Eye (tissue), 1 donor: ENCODE measurements around the gene CHRDL2.
A peak's percentile ranks its signal among the peaks of the same experiment; 100 is the strongest.

Experiments used
- DNase-seq: peaks from one replicate; pipeline ENCODE4 v3.0.0-alpha.2; 2015

CHRDL2 gene

GRCh38 chr11:74684661-74685060, 46.6 kb downstream of the CHRDL2 start:
- no peak for DNase-seq

- DNase-seq, result no peak
Observed at GRCh38 chr11:74683941-74684481, 47.2 kb downstream of the CHRDL2 start.

GRCh38 chr11:74683279-74683871, 47.9 kb downstream of the CHRDL2 start:
- peak; percentile 73 for DNase-seq

GRCh38 chr11:74682731-74683278, 48.4 kb downstream of the CHRDL2 start:
- DNase-seq, result peak; percentile 33

- DNase-seq, result no peak
Observed at GRCh38 chr11:74681686-74682651, 49.3 kb downstream of the CHRDL2 start.

- no peak for DNase-seq
Observed at GRCh38 chr11:74680703-74681531, 50.3 kb downstream of the CHRDL2 start.

GRCh38 chr11:74680035-74680671, 51.1 kb downstream of the CHRDL2 start:
- no peak for DNase-seq

- no peak for DNase-seq
Observed at GRCh38 chr11:74679513-74679865, 51.7 kb downstream of the CHRDL2 start.

- DNase-seq, result no peak
Observed at GRCh38 chr11:74678591-74679512, 52.4 kb downstream of the CHRDL2 start.

- DNase-seq, result no peak
Observed at GRCh38 chr11:74678041-74678440, 53.2 kb downstream of the CHRDL2 start.

GRCh38 chr11:74677131-74677530, 54.1 kb downstream of the CHRDL2 start:
- no peak for DNase-seq

GRCh38 chr11:74676596-74676995, 54.6 kb downstream of the CHRDL2 start:
- DNase-seq, result no peak

GRCh38 chr11:74675761-74676160, 55.5 kb downstream of the CHRDL2 start:
- DNase-seq, result no peak

GRCh38 chr11:74673693-74674360, 57.4 kb downstream of the CHRDL2 start:
- DNase-seq, result no peak

- peak; percentile 50 for DNase-seq
Observed at GRCh38 chr11:74672956-74673692, 58.1 kb downstream of the CHRDL2 start.

- no peak for DNase-seq
Observed at GRCh38 chr11:74672332-74672955, 58.8 kb downstream of the CHRDL2 start.

GRCh38 chr11:74671520-74672196, 59.6 kb downstream of the CHRDL2 start:
- DNase-seq, result no peak

- DNase-seq, result no peak
Observed at GRCh38 chr11:74670171-74670570, 61.1 kb downstream of the CHRDL2 start.
